ENCODE data around the gene CMTM2. TPM values are rescaled to one million over a fixed set of nuclear protein-coding genes. Genes with fewer than 3 reads are reported as not detected.

CMTM2 gene, protein sequence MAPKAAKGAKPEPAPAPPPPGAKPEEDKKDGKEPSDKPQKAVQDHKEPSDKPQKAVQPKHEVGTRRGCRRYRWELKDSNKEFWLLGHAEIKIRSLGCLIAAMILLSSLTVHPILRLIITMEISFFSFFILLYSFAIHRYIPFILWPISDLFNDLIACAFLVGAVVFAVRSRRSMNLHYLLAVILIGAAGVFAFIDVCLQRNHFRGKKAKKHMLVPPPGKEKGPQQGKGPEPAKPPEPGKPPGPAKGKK
- total RNA-seq (under 1 TPM in 1 of 9 donors, not detected in 8; 0.55 TPM), polyA plus RNA-seq (under 1 TPM in 2 of 3 donors, not detected in 1; 0.17 to 0.80 TPM)
- long read RNA-seq, donor 1 = 0 reads
- long read RNA-seq, donor 2 = 0 reads
- long read RNA-seq, donor 3 = 0 reads
- long read RNA-seq, donor 4 = 0 reads
- long read RNA-seq, donor 5 = 0 reads
- long read RNA-seq, donor 6 = 0 reads
- long read RNA-seq, donor 7 = 0 reads
- long read RNA-seq, donor 8 = 0 reads
- long read RNA-seq, donor 9 = 0 reads
- long read RNA-seq, donor 10 = 0 reads

DNA sequence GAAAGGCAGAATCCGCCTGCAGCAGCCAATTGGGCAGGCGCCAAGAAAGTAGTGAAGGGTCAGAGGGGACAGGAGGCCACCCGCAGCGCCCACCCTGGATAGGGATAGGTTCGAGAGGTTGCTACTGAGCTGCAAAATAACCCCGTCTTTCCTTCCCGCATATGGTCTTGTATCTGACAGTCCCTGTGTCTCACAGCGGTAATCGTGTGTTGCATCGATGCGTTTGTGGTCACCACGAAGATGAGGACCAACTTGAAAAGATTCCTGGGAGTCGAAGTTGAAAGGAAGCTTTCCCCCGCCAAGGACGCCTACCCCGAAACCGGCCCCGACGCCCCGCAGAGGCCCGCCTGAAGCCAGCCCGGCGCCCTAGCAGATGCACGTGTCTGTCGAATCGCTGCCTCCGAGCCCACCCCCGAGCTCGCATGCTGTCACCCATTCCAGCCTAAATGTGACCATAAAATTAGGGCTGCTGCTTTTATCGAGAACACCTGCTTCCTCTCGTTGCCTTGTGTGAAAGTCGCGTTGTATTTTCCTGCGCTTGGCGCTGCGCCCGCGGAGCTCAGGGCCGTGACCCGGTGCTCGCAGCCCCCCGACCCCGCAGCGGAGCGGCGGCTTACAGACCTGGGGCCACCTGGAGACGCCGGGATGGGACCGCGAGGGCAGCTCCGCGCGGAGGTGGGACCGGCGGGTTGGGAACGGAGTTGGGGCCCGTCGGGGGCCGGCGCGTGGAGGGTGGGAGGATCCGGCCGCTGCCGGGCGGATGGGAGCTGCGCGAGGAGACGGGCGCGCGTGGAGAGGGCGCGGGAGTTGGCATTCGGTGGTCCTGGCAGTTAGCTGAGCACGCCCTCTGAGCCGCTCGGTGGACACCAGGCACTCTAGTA lies at the start of gene CMTM2:
Gene CMTM2, plus strand, starts transcription at position 813 of the 881 bp plus-strand sequence. CDS start 145 bp downstream, outside the sequence.
- peak in 1 of 7 donors; percentile 9 for DNase-seq
- intact Hi-C loops (cut with DNase I) = no loop called here
- Histone ChIP-seq H3K27me3 (no peaks in the 10 kb centered on the region), H3K4me1 (replicated peaks in 1 of 2) (peaks cover 10 to 11% of the 10 kb centered on the region in 2 donors), H3K27ac (no peak within 1 kb of the TSS), H3K9me3 (replicated peaks in 1 of 3) (no peaks in the 10 kb centered on the region), H3K36me3 (replicated peaks in 1 of 2) (no peaks in the 10 kb centered on the region), H3K4me3 (peak within 1 kb of the TSS in 1 of 4 donors; percentile 34)
- WGBS, 4 donors = 21 to 34% (median 22%) methylated on average over 35 to 77 of the region's 77 CpGs
- no peak for TF ChIP-seq POLR2A (IDR thresholded peaks at IDR 0.05)
- TF ChIP-seq, protein P1, sequence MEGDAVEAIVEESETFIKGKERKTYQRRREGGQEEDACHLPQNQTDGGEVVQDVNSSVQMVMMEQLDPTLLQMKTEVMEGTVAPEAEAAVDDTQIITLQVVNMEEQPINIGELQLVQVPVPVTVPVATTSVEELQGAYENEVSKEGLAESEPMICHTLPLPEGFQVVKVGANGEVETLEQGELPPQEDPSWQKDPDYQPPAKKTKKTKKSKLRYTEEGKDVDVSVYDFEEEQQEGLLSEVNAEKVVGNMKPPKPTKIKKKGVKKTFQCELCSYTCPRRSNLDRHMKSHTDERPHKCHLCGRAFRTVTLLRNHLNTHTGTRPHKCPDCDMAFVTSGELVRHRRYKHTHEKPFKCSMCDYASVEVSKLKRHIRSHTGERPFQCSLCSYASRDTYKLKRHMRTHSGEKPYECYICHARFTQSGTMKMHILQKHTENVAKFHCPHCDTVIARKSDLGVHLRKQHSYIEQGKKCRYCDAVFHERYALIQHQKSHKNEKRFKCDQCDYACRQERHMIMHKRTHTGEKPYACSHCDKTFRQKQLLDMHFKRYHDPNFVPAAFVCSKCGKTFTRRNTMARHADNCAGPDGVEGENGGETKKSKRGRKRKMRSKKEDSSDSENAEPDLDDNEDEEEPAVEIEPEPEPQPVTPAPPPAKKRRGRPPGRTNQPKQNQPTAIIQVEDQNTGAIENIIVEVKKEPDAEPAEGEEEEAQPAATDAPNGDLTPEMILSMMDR (IDR thresholded peaks at IDR 0.05) = no peak

DNA sequence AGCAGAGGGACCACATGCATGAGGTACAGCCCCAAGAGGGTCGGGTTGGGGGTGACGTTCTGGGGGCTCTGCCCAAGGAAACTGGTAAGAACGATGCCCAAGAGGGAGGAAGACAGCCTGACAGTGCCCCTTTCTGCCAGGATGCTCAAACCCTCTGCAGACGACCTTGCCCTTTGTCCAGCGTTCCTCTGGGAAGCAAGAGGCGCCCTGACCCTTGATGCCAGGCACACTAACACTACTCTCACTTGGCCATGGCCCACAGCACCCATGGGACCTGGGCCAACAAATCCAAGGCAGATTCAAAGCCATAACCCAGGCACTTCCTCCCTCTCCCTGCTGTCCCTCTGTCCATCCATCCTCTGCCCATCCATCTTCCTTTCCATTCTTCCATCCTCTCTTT lies 49.8 kb upstream of the CMTM2 start:
- WGBS, 4 donors = 77 to 87% (median 83%) methylated on average over 5 to 6 of the region's 6 CpGs
- H3K4me1 ChIP-seq (replicated peaks in 1 of 2) = peaks cover 0 to 2% of the 10 kb centered on the region in 2 donors
- intact Hi-C loops (cut with DNase I) = no loop called here
- TF ChIP-seq, protein P1 (IDR thresholded peaks at IDR 0.05) = no peak
- TF ChIP-seq POLR2A (IDR thresholded peaks at IDR 0.05) = no peak
- peaks cover 0 to 57% of the 10 kb centered on the region in 2 donors for H3K36me3 ChIP-seq (replicated peaks in 1 of 2)
- H3K27ac ChIP-seq = no peak overlapping the region
- no peaks in the 10 kb centered on the region for H3K9me3 ChIP-seq (replicated peaks in 1 of 3)
- H3K4me3 ChIP-seq = no peak overlapping the region
- no peaks in the 10 kb centered on the region for H3K27me3 ChIP-seq
- no peak for DNase-seq

DNA sequence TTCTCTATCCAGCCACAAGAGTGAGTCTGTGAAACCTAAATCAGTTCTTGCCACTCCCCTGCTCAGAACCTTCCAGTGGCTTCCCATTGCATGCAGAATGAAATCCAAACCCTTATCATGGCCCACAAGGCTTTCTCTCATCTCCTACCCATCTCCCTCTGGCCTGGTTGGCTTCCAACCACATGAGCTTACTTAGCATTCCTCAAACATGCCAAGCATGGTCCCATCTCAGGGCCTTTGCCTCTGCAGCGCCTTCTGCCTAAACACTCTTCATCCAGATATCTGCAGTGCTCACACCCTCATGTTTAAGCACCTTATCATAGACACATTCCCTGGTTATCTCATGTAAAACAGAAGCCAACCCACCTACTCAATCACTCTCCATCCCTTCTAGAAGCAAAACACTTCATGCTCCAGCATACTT lies 44.9 kb upstream of the CMTM2 start:
- Histone ChIP-seq H3K4me3 (no peak overlapping the region), H3K27ac (no peak overlapping the region), H3K9me3 (replicated peaks in 1 of 3) (no peaks in the 10 kb centered on the region), H3K4me1 (replicated peaks in 1 of 2) (no peaks in the 10 kb centered on the region), H3K27me3 (no peaks in the 10 kb centered on the region), H3K36me3 (replicated peaks in 1 of 2) (peaks cover 0 to 43% of the 10 kb centered on the region in 2 donors)
- TF ChIP-seq POLR2A (IDR thresholded peaks at IDR 0.05) = no peak
- TF ChIP-seq, protein P1 (IDR thresholded peaks at IDR 0.05) = no peak
- WGBS, 4 donors = 96 to 100% (median 99%) methylated on average over 1 of the region's 1 CpG
- intact Hi-C loops (cut with DNase I) = no loop called here
- DNase-seq = no peak

DNA sequence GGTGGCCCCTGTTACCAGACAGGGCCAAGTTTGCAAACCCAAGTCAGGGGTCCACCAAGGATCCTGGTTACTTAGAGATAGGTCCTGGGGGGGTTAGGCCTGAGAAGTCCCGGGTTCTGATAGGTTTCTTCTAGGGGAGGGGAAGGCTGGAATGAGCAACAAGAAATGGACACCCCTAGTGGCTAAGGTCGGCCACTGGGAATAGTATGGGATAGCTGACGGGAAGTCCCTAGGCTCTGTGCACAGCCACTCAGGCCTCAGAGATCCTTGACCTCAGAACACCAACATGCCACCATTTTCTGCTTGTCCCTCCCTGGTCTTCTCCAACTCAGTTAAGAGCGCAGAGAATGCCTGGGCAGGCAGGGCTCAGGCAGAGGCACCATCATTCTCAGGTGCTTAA lies 42.7 kb upstream of the CMTM2 start:
- Histone ChIP-seq H3K4me1 (replicated peaks in 1 of 2) (no peaks in the 10 kb centered on the region), H3K4me3 (no peak overlapping the region), H3K9me3 (replicated peaks in 1 of 3) (no peaks in the 10 kb centered on the region), H3K36me3 (replicated peaks in 1 of 2) (peaks cover 0 to 27% of the 10 kb centered on the region in 2 donors), H3K27me3 (no peaks in the 10 kb centered on the region), H3K27ac (no peak overlapping the region)
- 84 to 96% (median 93%) methylated on average over 3 to 4 of the region's 4 CpGs for WGBS, 4 donors
- TF ChIP-seq, protein P1 (IDR thresholded peaks at IDR 0.05) = no peak
- no peak for TF ChIP-seq POLR2A (IDR thresholded peaks at IDR 0.05)
- intact Hi-C loops (cut with DNase I) = no loop called here
- no peak for DNase-seq
